ENCODE measurements around the gene NCKAP1. TPM values are rescaled to one million over a fixed set of nuclear protein-coding genes. Genes with fewer than 3 reads are reported as not detected.
"Not testable (repeated sequence)": the region's sequence is repeated elsewhere in the genome, so short reads cannot be mapped to it uniquely, and the experiment has no call there.

The NCKAP1 gene
- total and polyA plus RNA-seq, 2 donors (not counting 3 experiments of a cell fraction or from before 2014, with no cell fraction given): 49.4 to 130 TPM

GRCh38 chr2:182883451-182883850, 154.8 kb downstream of the NCKAP1 start:
- DNase-seq (ENCODE audit: low read depth, low spot score) (no peak), FAIRE-seq (no peak)
- Histone ChIP-seq H3K9me1 (replicated peaks; ENCODE audit: control insufficient read depth, extremely low read depth, insufficient read depth, low read length) (no peaks in the 10 kb centered on the region), H4K20me1 (replicated peaks; ENCODE audit: control insufficient read depth, extremely low read depth, insufficient read depth, low read length) (no peaks in the 10 kb centered on the region), H3K27ac (ENCODE audit: insufficient read depth, low read depth, low read length) (no peak overlapping the region), H3K9ac (replicated peaks; ENCODE audit: extremely low read depth, insufficient read depth, low read length) (no peak overlapping the region), H3K4me2 (ENCODE audit: insufficient read depth, low read length) (no peak overlapping the region), H3K4me3 (replicated peaks in 1 of 3; ENCODE audit: insufficient read depth in 1 of 3, low read depth in 1 of 3, low read length in 3 of 3) (no peak overlapping the region), H3K27me3 (ENCODE audit: control insufficient read depth in 2 of 2, insufficient read depth in 2 of 2, low read length in 2 of 2) (no peaks in the 10 kb centered on the region), H3K9me3 (replicated peaks; ENCODE audit: control insufficient read depth, insufficient read depth, low read length) (no peaks in the 10 kb centered on the region), H3K79me2 (ENCODE audit: control insufficient read depth, insufficient read depth, low read length) (no peaks in the 10 kb centered on the region), H3K4me1 (ENCODE audit: control insufficient read depth, extremely low read depth, insufficient read depth, low read length) (no peaks in the 10 kb centered on the region), H3K36me3 (ENCODE audit: control insufficient read depth in 2 of 2, extremely low read depth in 1 of 2, insufficient read depth in 2 of 2, low read length in 2 of 2) (no peaks in the 10 kb centered on the region), H2AFZ (ENCODE audit: low read depth, low read length) (no peak overlapping the region)
- intact Hi-C loops (cut with micrococcal nuclease) (no loop called here), dilution Hi-C loops (cut with MboI; ENCODE audit: extremely low pct_ligation_motif_present, low sequenced_read_pairs) (no loop called here)
- no peak for TF ChIP-seq POLR2AphosphoS5 (IDR thresholded peaks at IDR 0.05; ENCODE audit: insufficient read depth, low read depth, low read length)
- no peak for TF ChIP-seq CTCF (IDR thresholded peaks at IDR 0.05; ENCODE audit: extremely low read depth in 1 of 2, insufficient read depth in 1 of 2, low read depth in 1 of 2, low read length in 2 of 2)
- no peak for TF ChIP-seq MYC (IDR thresholded peaks at IDR 0.05; ENCODE audit: low read depth, low read length)
- TF ChIP-seq, protein P1, sequence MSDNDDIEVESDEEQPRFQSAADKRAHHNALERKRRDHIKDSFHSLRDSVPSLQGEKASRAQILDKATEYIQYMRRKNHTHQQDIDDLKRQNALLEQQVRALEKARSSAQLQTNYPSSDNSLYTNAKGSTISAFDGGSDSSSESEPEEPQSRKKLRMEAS (IDR thresholded peaks at IDR 0.05; ENCODE audit: insufficient read depth, insufficient read length): no peak
- TF ChIP-seq EZH2 (IDR thresholded peaks at IDR 0.05; ENCODE audit: borderline replicate concordance, low read depth, low read length, severe bottlenecking): no peak
- TF ChIP-seq JUN (IDR thresholded peaks at IDR 0.05; ENCODE audit: borderline replicate concordance, insufficient read depth, insufficient read length, low read depth): no peak
- TF ChIP-seq FOS (IDR thresholded peaks at IDR 0.05; ENCODE audit: borderline replicate concordance, insufficient read depth, low read length): no peak
- TF ChIP-seq GATA2 (IDR thresholded peaks at IDR 0.05; ENCODE audit: insufficient read depth, insufficient read length, low read depth, low read length): no peak
- TF ChIP-seq POLR2A (IDR thresholded peaks at IDR 0.05; ENCODE audit: low read depth, low read length): no peak
- no TSS peak for BruUV-seq (replicated peaks)
- CTCF ChIA-PET: no interaction called here
- POLR2A ChIA-PET: no interaction called here

DNA sequence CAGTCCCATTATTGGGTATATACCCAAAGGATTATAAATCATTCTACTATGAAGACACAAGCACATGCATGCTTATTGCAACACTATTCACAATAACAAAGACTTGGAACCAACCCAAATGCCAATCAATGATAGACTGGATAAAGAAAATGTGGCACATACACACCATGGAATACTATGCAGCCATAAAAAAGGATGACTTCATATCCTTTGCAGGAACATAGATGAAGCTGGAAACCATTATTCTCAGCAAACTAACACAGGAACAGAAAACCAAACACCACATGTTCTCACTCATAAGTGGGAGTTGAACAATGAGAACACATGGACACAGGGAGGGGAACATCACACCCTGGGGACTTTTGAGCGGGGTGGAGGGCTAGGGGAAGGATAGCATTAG, 158.2 kb downstream of the NCKAP1 start:
- CTCF ChIA-PET: interaction anchor here (1.3 kb wide), 1 partner anchor 13 kb away, joined by 3 read pairs; the partner anchor contains the start of gene FRZB
- H3K27ac ChIP-seq (ENCODE audit: insufficient read depth, low read depth, low read length); H3K36me3 ChIP-seq (ENCODE audit: control insufficient read depth in 2 of 2, extremely low read depth in 1 of 2, insufficient read depth in 2 of 2, low read length in 2 of 2); H3K4me1 ChIP-seq (ENCODE audit: control insufficient read depth, extremely low read depth, insufficient read depth, low read length); DNase-seq (ENCODE audit: low read depth, low spot score); dilution Hi-C loops (cut with MboI; ENCODE audit: extremely low pct_ligation_motif_present, low sequenced_read_pairs); H3K4me2 ChIP-seq (ENCODE audit: insufficient read depth, low read length); H3K9me3 ChIP-seq (replicated peaks; ENCODE audit: control insufficient read depth, insufficient read depth, low read length); H3K27me3 ChIP-seq (ENCODE audit: control insufficient read depth in 2 of 2, insufficient read depth in 2 of 2, low read length in 2 of 2); H3K9ac ChIP-seq (replicated peaks; ENCODE audit: extremely low read depth, insufficient read depth, low read length); H3K9me1 ChIP-seq (replicated peaks; ENCODE audit: control insufficient read depth, extremely low read depth, insufficient read depth, low read length); FAIRE-seq; H3K79me2 ChIP-seq (ENCODE audit: control insufficient read depth, insufficient read depth, low read length); POLR2A ChIA-PET; BruUV-seq (replicated peaks); H3K4me3 ChIP-seq (replicated peaks in 1 of 3; ENCODE audit: insufficient read depth in 1 of 3, low read depth in 1 of 3, low read length in 3 of 3); H2AFZ ChIP-seq (ENCODE audit: low read depth, low read length); intact Hi-C loops (cut with micrococcal nuclease); H4K20me1 ChIP-seq (replicated peaks; ENCODE audit: control insufficient read depth, extremely low read depth, insufficient read depth, low read length): not testable (repeated sequence)

- CTCF ChIA-PET: interaction anchor here (0.9 to 1.9 kb wide), 2 partner anchors 10 to 81 kb away, joined by 3 to 4 read pairs; no protein-coding TSS in a partner anchor
- H3K9me3 ChIP-seq (replicated peaks; ENCODE audit: control insufficient read depth, insufficient read depth, low read length); H3K79me2 ChIP-seq (ENCODE audit: control insufficient read depth, insufficient read depth, low read length); H3K4me3 ChIP-seq (replicated peaks in 1 of 3; ENCODE audit: insufficient read depth in 1 of 3, low read depth in 1 of 3, low read length in 3 of 3); intact Hi-C loops (cut with micrococcal nuclease); H2AFZ ChIP-seq (ENCODE audit: low read depth, low read length); POLR2A ChIA-PET; H3K27me3 ChIP-seq (ENCODE audit: control insufficient read depth in 2 of 2, insufficient read depth in 2 of 2, low read length in 2 of 2); H3K4me1 ChIP-seq (ENCODE audit: control insufficient read depth, extremely low read depth, insufficient read depth, low read length); BruUV-seq (replicated peaks); H3K36me3 ChIP-seq (ENCODE audit: control insufficient read depth in 2 of 2, extremely low read depth in 1 of 2, insufficient read depth in 2 of 2, low read length in 2 of 2); H3K9ac ChIP-seq (replicated peaks; ENCODE audit: extremely low read depth, insufficient read depth, low read length); H3K27ac ChIP-seq (ENCODE audit: insufficient read depth, low read depth, low read length); H3K9me1 ChIP-seq (replicated peaks; ENCODE audit: control insufficient read depth, extremely low read depth, insufficient read depth, low read length); DNase-seq (ENCODE audit: low read depth, low spot score); H3K4me2 ChIP-seq (ENCODE audit: insufficient read depth, low read length); H4K20me1 ChIP-seq (replicated peaks; ENCODE audit: control insufficient read depth, extremely low read depth, insufficient read depth, low read length); FAIRE-seq; dilution Hi-C loops (cut with MboI; ENCODE audit: extremely low pct_ligation_motif_present, low sequenced_read_pairs): not testable (repeated sequence)
Observed at GRCh38 chr2:182876653-182877052, 161.6 kb downstream of the NCKAP1 start.

Measured in endothelial cell of umbilical vein (primary cell).